ENCODE data around the gene FOXL3. TPM values are rescaled to one million over a fixed set of nuclear protein-coding genes. Genes with fewer than 3 reads are reported as not detected.

The FOXL3 gene
- total RNA-seq, 6 experiments from 2014 or later = not detected

DNA sequence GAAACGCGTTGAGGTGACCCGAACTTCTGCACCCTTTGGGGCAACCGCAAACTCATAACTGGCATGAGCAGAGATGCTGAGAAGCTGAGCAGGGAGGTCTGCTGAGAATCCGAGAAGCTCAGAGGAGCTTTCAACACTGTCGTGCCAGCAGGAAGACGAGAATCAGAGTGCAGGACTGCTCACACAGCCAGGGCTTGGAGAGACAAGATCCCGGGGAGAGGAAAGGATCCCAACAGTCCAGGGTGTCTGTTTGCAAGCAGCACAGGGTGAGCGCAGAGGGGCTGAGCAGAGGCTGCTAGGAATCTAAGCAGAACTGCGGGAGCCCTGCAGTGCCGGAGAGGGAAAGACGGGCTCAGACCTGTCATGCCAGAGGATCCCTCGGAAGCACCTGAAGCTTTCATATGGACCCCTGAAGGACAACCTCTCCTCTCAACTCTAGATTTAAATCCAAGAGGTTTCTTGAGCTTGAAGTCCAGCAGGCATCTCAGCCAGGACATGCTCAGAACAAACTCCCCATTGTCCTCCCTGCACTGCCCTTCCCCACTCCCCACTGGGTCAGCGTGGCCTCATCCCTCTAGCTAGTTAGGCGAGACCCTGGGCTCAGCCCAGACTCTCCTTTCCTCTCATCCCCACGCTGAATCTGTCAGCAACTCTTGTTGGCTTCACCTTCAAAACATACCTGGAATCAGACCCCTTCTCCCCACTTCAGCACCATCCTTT is 40.7 kb downstream of the FOXL3 start:
- no peak overlapping the region for H3K4me3 Mint-ChIP-seq
- H3K9me3 Mint-ChIP-seq = peaks cover 21% of the 10 kb centered on the region
- peaks cover 8% of the 10 kb centered on the region; the same call in 1 of the 2 replicates for H3K36me3 Mint-ChIP-seq (ENCODE audit: low read depth)
- TF ChIP-seq, protein P1, sequence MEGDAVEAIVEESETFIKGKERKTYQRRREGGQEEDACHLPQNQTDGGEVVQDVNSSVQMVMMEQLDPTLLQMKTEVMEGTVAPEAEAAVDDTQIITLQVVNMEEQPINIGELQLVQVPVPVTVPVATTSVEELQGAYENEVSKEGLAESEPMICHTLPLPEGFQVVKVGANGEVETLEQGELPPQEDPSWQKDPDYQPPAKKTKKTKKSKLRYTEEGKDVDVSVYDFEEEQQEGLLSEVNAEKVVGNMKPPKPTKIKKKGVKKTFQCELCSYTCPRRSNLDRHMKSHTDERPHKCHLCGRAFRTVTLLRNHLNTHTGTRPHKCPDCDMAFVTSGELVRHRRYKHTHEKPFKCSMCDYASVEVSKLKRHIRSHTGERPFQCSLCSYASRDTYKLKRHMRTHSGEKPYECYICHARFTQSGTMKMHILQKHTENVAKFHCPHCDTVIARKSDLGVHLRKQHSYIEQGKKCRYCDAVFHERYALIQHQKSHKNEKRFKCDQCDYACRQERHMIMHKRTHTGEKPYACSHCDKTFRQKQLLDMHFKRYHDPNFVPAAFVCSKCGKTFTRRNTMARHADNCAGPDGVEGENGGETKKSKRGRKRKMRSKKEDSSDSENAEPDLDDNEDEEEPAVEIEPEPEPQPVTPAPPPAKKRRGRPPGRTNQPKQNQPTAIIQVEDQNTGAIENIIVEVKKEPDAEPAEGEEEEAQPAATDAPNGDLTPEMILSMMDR (IDR thresholded peaks at IDR 0.05) = no peak
- H3K27me3 Mint-ChIP-seq (ENCODE audit: insufficient read depth) = peaks cover 44% of the 10 kb centered on the region
- DNase-seq = no peak
- H3K27ac Mint-ChIP-seq = no peak overlapping the region
- H3K4me1 Mint-ChIP-seq (ENCODE audit: low read depth) = no peaks in the 10 kb centered on the region; the same call in 1 of the 2 replicates

DNA sequence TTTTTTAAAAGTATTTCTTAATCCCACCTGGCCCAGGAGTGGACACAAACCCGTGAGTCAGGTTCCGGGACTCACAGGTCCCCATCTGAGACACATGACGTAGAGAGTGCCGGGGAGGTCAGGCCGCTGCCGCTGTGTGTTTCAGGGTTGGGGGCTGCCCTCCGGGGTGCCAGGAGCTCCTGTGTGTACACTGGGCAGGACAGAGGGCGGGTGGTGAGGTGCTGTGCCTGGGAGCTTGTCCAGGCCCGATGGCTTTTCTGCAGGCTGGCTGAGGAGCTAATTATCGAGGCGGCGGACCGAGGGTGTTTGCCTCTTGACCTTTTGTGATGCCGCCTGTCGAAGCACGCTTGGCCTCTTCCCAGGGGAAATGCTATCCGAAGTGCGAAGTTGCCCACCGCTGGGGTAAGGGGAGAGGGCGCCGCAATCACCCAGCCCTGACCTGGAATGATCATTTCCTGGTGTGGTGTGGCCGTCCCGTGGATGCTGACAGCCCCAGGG is 42.1 kb downstream of the FOXL3 start:
- Mint-ChIP-seq H3K36me3 (ENCODE audit: low read depth) (peaks cover 8% of the 10 kb centered on the region; the same call in 1 of the 2 replicates), H3K4me3 (no peak overlapping the region), H3K9me3 (peaks cover 15% of the 10 kb centered on the region), H3K27ac (no peak overlapping the region), H3K27me3 (ENCODE audit: insufficient read depth) (peaks cover 31% of the 10 kb centered on the region), H3K4me1 (ENCODE audit: low read depth) (no peaks in the 10 kb centered on the region; the same call in 1 of the 2 replicates)
- DNase-seq = no peak
- TF ChIP-seq, protein P1 (IDR thresholded peaks at IDR 0.05) = no peak

DNA sequence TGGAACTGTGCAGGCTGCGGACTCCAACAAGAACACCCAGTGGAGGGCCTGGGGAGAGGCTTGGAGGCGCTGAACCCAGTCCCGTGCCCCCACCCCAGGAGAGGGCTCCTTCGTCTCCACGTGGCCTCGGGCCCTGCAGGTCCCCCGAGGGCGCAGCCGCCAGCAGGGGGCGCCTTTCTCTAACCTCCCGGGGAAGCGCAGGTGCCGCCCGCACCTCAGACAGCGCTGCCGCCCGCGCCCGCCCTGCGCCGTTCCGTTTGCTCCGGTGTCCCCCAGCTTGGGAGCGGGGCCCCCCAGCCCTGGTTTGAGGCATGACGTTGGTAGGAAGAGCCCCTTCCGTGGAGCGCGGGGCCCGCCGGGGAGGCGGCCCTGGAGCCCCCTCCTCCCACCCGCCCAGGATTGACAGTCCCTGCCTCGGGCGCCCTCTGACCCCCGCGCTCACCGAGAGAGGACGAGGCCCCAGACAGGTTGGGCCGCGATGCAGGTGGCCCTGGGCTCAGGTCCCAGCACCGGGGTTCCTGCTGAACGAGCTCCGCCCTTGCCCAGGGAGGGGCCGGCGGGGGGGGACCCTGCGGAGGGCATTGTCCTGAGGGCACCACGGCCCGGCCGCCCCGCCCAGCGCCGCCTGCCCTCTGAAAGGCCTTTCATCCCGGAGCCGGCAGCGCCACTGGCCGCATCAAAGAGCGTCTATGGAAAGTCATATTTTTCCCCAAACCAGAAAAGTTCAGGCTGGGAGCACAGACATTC is 42.8 kb downstream of the FOXL3 start:
- TF ChIP-seq, protein P1 (IDR thresholded peaks at IDR 0.05) = peak; percentile 91
- no peak for DNase-seq
- Mint-ChIP-seq H3K27me3 (ENCODE audit: insufficient read depth) (peaks cover 24% of the 10 kb centered on the region), H3K9me3 (peaks cover 15% of the 10 kb centered on the region), H3K36me3 (ENCODE audit: low read depth) (peaks cover 8% of the 10 kb centered on the region; the same call in 1 of the 2 replicates), H3K27ac (no peak overlapping the region), H3K4me1 (ENCODE audit: low read depth) (no peaks in the 10 kb centered on the region; the same call in 1 of the 2 replicates), H3K4me3 (no peak overlapping the region)

DNA sequence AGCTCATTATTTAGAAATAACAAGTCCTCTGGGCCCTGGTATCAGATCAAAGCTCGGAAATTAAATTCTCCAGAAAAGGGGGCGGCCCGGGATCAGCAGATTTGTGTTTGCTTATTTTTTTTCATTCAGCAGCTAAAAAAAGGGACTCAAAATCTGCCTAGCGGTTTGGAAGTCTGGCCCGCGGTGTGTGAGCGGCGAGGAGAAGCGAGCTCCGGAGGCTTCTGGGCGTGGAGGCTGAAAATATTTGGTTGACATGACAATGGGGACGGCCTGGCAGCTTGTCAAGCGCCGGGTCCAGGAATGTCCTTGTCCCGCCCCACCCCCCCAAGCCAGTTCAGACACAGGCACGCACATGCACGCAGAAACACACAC is 43.4 kb downstream of the FOXL3 start:
- H3K4me3 Mint-ChIP-seq = no peak overlapping the region
- DNase-seq = peak; percentile 32
- H3K36me3 Mint-ChIP-seq (ENCODE audit: low read depth) = peaks cover 8% of the 10 kb centered on the region; the same call in 1 of the 2 replicates
- H3K27ac Mint-ChIP-seq = no peak overlapping the region
- peaks cover 15% of the 10 kb centered on the region for H3K9me3 Mint-ChIP-seq
- H3K4me1 Mint-ChIP-seq (ENCODE audit: low read depth) = no peaks in the 10 kb centered on the region; the same call in 1 of the 2 replicates
- TF ChIP-seq, protein P1 (IDR thresholded peaks at IDR 0.05) = no peak
- peaks cover 18% of the 10 kb centered on the region for H3K27me3 Mint-ChIP-seq (ENCODE audit: insufficient read depth)

DNA sequence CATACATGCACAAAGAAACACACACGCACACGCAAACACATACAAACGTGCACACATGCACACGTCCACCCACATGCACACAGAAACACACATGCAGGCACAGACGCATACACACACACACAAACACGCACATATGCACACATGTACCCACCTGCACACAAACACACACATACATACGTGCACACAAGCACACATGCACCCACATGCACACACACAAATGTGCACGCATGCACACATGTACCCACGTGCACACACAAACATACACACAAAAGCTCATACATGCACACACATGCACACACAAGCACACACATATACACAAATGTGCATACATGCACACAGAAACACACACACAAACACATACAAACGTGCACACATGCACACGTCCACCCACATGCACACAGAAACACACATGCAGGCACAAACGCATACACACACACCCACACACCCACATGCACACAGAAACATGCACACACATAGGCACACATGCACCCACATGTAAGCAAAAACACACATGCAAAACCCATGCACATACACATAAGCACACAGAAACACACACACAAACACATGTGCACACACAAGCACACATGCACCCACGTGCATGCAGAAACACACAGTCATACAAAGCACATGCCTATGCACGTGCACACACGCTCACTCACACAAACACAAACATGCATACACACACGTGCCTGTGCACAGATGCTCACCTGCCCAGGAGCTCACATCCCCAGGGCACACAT is 44.8 kb downstream of the FOXL3 start:
- H3K4me3 Mint-ChIP-seq = no peak overlapping the region
- H3K27ac Mint-ChIP-seq = no peak overlapping the region
- TF ChIP-seq, protein P1 (IDR thresholded peaks at IDR 0.05) = no peak
- H3K4me1 Mint-ChIP-seq (ENCODE audit: low read depth) = no peaks in the 10 kb centered on the region; the same call in 1 of the 2 replicates
- H3K36me3 Mint-ChIP-seq (ENCODE audit: low read depth) = peaks cover 8% of the 10 kb centered on the region; the same call in 1 of the 2 replicates
- H3K27me3 Mint-ChIP-seq (ENCODE audit: insufficient read depth) = peaks cover 10% of the 10 kb centered on the region
- no peak for DNase-seq
- peaks cover 15% of the 10 kb centered on the region for H3K9me3 Mint-ChIP-seq
